Right renal cortex interstitium (tissue), 3 donors: ENCODE data around the gene DENND2A. TPM values are rescaled to one million over a fixed set of nuclear protein-coding genes. Genes with fewer than 3 reads are reported as not detected.

ENCODE experiments used
- DNase-seq, 3 donors: peaks; one replicate each; pipeline ENCODE4 v3.0.0-alpha.2; 2013; ENCODE audit warnings: low read depth in 3 of 3, low spot score in 2 of 3
- polyA plus RNA-seq, 3 donors: library from polyadenylated mRNA; unstranded; fragments of 120-200 nt; gene quantifications; one replicate each; pipeline ENCODE4 v1.2.1, GENCODE V29; 2013; ENCODE audit not compliant: insufficient read length in 3 of 3

The DENND2A gene
- polyA plus RNA-seq, 3 donors = 37.1 to 40.4 (median 37.4) TPM

GRCh38 chr7:140478246-140479061 is 162.2 kb downstream of the DENND2A start:
- no peak for DNase-seq

GRCh38 chr7:140476698-140477261 is 163.8 kb downstream of the DENND2A start:
- DNase-seq = no peak

GRCh38 chr7:140475747-140476333 is 164.8 kb downstream of the DENND2A start:
- DNase-seq = no peak

Other genes starting within 250 kb of the DENND2A start
- gene SLC37A3, start 242.3 kb downstream of the DENND2A start, polyA plus RNA-seq = 10 to 100 TPM; 56.5 to 59.8 (median 59.5) TPM
- gene RAB19, start 236.8 kb downstream of the DENND2A start, polyA plus RNA-seq = 1 to 10 TPM; 2.4 to 2.9 (median 2.5) TPM
- gene MKRN1, start 161.3 kb downstream of the DENND2A start, polyA plus RNA-seq = 100 to 1,000 TPM; 135 to 146 (median 139) TPM
- 10 to 100 TPM; 24.7 to 25.5 (median 25.1) TPM for gene ADCK2, start 32.1 kb upstream of the DENND2A start, polyA plus RNA-seq
- 100 to 1,000 TPM; 155 to 198 (median 186) TPM for gene NDUFB2, start 55.9 kb upstream of the DENND2A start, polyA plus RNA-seq